Adrenal gland (tissue), 5 donors: ENCODE measurements around the gene PARP14.

Source experiments
- CTCF ChIP-seq, 6 experiments: fragments of 450-650 bp in 4 of 6; fragments of 200-600 bp in 2 of 6; sonication (generic) in 1 of 6; IDR thresholded peaks; 1 replicate in 5 of 6; 2 replicates in 1 of 6; pipeline versions ENCODE4 v1.5.1 to v1.8.0; 2016 to 2021; ENCODE audit warnings: antibody characterized with exemption in 6 of 6, mild to moderate bottlenecking in 2 of 6, moderate library complexity in 1 of 6
- POLR2A ChIP-seq, 2 donors: fragments of 450-650 bp; IDR thresholded peaks; one replicate each; pipeline ENCODE4 v1.6.1; 2017; ENCODE audit warnings: antibody characterized with exemption in 2 of 2, mild to moderate bottlenecking in 2 of 2, moderate library complexity in 1 of 2
- donor health status: DM: no; HTN: no; CAD: no.

GRCh38 chr3:122695927-122696561 is 15.4 kb downstream of the PARP14 start:
- TF ChIP-seq CTCF (IDR thresholded peaks at IDR 0.05) = no peak
- no peak for TF ChIP-seq POLR2A (IDR thresholded peaks at IDR 0.05)
